Measurements from ENCODE around the gene SCUBE3. TPM values are rescaled to one million over a fixed set of nuclear protein-coding genes. Genes with fewer than 3 reads are reported as not detected.

SCUBE3 gene
- total and polyA plus RNA-seq, 2 experiments from 2014 or later, result 0.39 to 1.1 TPM

DNA sequence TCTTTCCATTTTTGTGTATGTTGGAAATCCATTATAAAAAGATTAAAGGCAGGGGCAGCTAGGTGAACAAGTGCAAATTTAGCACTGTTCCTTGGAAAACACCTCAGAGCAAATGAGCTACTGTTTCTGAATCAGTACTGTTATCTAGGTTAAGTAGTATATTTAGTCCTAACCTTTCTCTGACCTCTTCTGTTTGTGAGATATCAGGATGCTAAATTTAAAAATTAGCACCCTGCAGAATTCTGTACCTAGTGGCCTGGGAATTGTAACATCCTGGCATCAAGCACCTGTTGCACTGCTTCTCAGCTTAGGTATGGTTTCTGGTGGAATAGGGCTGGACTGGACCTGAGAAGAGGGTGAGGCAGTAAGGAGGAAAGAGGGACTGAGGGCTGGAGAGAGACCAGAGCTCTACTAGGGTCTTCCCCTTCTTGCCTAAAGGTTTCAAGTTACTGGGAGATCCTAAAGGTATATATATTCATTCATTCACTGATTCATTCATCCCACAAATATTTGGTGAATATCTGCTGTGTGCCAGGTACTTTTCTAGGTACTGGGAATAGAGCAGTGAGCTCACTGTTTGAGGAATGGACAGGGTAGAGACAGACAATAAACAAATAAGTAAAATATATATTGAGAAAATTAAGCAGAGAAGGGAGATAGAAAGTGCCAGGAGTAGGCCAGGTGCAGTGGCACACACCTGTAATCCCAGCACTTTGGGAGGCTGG lies 51.0 kb downstream of the SCUBE3 start (continued):
- TF ChIP-seq, protein P1, sequence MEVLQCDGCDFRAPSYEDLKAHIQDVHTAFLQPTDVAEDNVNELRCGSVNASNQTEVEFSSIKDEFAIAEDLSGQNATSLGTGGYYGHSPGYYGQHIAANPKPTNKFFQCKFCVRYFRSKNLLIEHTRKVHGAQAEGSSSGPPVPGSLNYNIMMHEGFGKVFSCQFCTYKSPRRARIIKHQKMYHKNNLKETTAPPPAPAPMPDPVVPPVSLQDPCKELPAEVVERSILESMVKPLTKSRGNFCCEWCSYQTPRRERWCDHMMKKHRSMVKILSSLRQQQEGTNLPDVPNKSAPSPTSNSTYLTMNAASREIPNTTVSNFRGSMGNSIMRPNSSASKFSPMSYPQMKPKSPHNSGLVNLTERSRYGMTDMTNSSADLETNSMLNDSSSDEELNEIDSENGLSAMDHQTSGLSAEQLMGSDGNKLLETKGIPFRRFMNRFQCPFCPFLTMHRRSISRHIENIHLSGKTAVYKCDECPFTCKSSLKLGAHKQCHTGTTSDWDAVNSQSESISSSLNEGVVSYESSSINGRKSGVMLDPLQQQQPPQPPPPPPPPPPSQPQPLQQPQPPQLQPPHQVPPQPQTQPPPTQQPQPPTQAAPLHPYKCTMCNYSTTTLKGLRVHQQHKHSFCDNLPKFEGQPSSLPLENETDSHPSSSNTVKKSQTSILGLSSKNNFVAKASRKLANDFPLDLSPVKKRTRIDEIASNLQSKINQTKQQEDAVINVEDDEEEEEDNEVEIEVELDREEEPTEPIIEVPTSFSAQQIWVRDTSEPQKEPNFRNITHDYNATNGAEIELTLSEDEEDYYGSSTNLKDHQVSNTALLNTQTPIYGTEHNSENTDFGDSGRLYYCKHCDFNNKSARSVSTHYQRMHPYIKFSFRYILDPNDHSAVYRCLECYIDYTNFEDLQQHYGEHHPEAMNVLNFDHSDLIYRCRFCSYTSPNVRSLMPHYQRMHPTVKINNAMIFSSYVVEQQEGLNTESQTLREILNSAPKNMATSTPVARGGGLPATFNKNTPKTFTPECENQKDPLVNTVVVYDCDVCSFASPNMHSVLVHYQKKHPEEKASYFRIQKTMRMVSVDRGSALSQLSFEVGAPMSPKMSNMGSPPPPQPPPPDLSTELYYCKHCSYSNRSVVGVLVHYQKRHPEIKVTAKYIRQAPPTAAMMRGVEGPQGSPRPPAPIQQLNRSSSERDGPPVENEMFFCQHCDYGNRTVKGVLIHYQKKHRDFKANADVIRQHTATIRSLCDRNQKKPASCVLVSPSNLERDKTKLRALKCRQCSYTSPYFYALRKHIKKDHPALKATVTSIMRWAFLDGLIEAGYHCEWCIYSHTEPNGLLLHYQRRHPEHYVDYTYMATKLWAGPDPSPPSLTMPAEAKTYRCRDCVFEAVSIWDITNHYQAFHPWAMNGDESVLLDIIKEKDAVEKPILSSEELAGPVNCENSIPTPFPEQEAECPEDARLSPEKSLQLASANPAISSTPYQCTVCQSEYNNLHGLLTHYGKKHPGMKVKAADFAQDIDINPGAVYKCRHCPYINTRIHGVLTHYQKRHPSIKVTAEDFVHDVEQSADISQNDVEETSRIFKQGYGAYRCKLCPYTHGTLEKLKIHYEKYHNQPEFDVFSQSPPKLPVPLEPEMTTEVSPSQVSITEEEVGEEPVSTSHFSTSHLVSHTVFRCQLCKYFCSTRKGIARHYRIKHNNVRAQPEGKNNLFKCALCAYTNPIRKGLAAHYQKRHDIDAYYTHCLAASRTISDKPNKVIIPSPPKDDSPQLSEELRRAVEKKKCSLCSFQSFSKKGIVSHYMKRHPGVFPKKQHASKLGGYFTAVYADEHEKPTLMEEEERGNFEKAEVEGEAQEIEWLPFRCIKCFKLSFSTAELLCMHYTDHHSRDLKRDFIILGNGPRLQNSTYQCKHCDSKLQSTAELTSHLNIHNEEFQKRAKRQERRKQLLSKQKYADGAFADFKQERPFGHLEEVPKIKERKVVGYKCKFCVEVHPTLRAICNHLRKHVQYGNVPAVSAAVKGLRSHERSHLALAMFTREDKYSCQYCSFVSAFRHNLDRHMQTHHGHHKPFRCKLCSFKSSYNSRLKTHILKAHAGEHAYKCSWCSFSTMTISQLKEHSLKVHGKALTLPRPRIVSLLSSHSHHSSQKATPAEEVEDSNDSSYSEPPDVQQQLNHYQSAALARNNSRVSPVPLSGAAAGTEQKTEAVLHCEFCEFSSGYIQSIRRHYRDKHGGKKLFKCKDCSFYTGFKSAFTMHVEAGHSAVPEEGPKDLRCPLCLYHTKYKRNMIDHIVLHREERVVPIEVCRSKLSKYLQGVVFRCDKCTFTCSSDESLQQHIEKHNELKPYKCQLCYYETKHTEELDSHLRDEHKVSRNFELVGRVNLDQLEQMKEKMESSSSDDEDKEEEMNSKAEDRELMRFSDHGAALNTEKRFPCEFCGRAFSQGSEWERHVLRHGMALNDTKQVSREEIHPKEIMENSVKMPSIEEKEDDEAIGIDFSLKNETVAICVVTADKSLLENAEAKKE (CRISPR knock-in tag; IDR thresholded peaks at IDR 0.05), result no peak
- TF ChIP-seq, protein P2, sequence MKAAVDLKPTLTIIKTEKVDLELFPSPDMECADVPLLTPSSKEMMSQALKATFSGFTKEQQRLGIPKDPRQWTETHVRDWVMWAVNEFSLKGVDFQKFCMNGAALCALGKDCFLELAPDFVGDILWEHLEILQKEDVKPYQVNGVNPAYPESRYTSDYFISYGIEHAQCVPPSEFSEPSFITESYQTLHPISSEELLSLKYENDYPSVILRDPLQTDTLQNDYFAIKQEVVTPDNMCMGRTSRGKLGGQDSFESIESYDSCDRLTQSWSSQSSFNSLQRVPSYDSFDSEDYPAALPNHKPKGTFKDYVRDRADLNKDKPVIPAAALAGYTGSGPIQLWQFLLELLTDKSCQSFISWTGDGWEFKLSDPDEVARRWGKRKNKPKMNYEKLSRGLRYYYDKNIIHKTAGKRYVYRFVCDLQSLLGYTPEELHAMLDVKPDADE (IDR thresholded peaks at IDR 0.05), result no peak

DNA sequence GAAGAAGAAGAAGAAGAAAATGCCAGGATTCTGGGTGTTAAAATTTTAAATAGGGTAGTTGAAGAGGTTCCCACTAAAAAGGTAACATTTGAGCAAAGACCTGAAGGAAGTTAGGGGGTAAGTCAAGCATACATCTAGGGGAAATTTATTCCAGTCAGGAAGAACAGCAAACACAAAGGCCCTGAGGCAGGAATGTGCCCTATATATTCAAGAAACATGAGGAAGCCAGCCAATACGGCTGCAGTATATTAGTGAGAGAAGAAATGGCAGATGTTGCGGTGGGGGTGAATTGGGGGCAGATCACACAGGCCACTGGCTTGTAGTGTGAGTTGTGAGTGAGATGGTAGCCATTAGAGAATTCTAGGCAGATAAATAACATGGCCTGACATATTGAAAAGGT lies 51.8 kb downstream of the SCUBE3 start:
- Mint-ChIP-seq H3K27me3 (ENCODE audit: insufficient read depth, low read depth, poor library complexity) (peaks cover 7% of the 10 kb centered on the region), H3K9me3 (no peaks in the 10 kb centered on the region), H3K4me1 (peaks cover 4% of the 10 kb centered on the region), H3K4me3 (no peak overlapping the region), H3K27ac (no peak overlapping the region), H3K36me3 (ENCODE audit: low read depth) (no peaks in the 10 kb centered on the region)
- DNase-seq (ENCODE audit: low spot score) (no peak), ATAC-seq (no peak)
- Histone ChIP-seq H3K4me3 (no peak overlapping the region), H4K20me1 (replicated peaks; ENCODE audit: insufficient read depth) (peaks cover 9% of the 10 kb centered on the region; the same call in 1 of the 2 replicates), H3K27ac (ENCODE audit: low read depth) (no peak overlapping the region), H3K27me3 (ENCODE audit: insufficient read depth) (no peaks in the 10 kb centered on the region), H3K4me1 (ENCODE audit: insufficient read depth) (no peaks in the 10 kb centered on the region), H3K9me2 (ENCODE audit: insufficient read depth) (no peaks in the 10 kb centered on the region), H3K36me3 (ENCODE audit: insufficient read depth) (no peaks in the 10 kb centered on the region), H3K79me2 (replicated peaks; ENCODE audit: insufficient read depth) (peaks cover 6% of the 10 kb centered on the region), H2AFZ (no peak overlapping the region), H3K4me2 (no peak overlapping the region), H3F3A (replicated peaks; ENCODE audit: low read depth) (no peaks in the 10 kb centered on the region)
- TF ChIP-seq POLR2AphosphoS5 (IDR thresholded peaks at IDR 0.05; ENCODE audit: low read depth) (no peak), JUNB (IDR thresholded peaks at IDR 0.05; ENCODE audit: unreplicated experiment) (no peak), ZNF331 (CRISPR knock-in tag; IDR thresholded peaks at IDR 0.05; ENCODE audit: low read depth) (no peak), EZH2 (IDR thresholded peaks at IDR 0.05; ENCODE audit: low read depth, unreplicated experiment) (no peak), NANOG (IDR thresholded peaks at IDR 0.05; ENCODE audit: borderline replicate concordance) (no peak)
- TF ChIP-seq, protein P1 (CRISPR knock-in tag; IDR thresholded peaks at IDR 0.05), result no peak

Data from GM23338 (cell line).